Measurements from ENCODE around the gene BCR.

Gene BCR

DNA sequence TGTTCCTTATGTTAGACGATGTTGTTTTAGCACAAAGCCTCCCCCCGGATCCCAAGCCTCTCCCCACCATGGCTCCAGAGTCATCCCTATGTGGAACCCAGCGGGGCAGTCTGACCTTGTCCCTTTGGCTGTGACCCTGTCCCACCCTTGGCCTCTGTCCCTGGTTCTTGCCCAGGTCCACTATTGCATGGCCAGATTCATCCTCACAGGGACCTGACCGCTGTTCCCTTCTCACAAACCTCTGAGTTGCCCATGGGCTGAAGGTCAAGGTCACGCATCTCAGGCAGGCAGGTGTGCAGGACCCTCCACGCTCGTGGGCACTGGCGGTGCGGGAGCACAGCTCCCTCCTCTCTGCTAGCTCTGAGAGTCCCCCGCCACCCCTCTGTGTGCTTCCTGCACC, 39.0 kb downstream of the BCR start:
- no peak overlapping the region for H3K4me3 ChIP-seq (ENCODE audit: low read depth, low read length)
- no peaks in the 10 kb centered on the region for H3K9me3 ChIP-seq (ENCODE audit: control insufficient read depth, insufficient read depth, low read length)
- H3K36me3 ChIP-seq (ENCODE audit: control insufficient read depth, insufficient read depth, low read length): no peaks in the 10 kb centered on the region
- H3K9ac ChIP-seq (ENCODE audit: low read depth, low read length): no peak overlapping the region
- peak overlapping the region; percentile 16 for H3K27ac ChIP-seq (ENCODE audit: low read depth, low read length)
- H3K27me3 ChIP-seq (ENCODE audit: control insufficient read depth, insufficient read depth, low read length): no peaks in the 10 kb centered on the region
- peaks cover 62% of the 10 kb centered on the region for H3K4me1 ChIP-seq (ENCODE audit: control insufficient read depth, insufficient read depth, low read length)

- no peak overlapping the region for H3K9ac ChIP-seq (ENCODE audit: low read depth, low read length)
- no peaks in the 10 kb centered on the region for H3K36me3 ChIP-seq (ENCODE audit: control insufficient read depth, insufficient read depth, low read length)
- peaks cover 64% of the 10 kb centered on the region for H3K4me1 ChIP-seq (ENCODE audit: control insufficient read depth, insufficient read depth, low read length)
- H3K9me3 ChIP-seq (ENCODE audit: control insufficient read depth, insufficient read depth, low read length): no peaks in the 10 kb centered on the region
- H3K27ac ChIP-seq (ENCODE audit: low read depth, low read length): no peak overlapping the region
- H3K4me3 ChIP-seq (ENCODE audit: low read depth, low read length): no peak overlapping the region
- no peaks in the 10 kb centered on the region for H3K27me3 ChIP-seq (ENCODE audit: control insufficient read depth, insufficient read depth, low read length)
These were observed 39.6 kb downstream of the BCR start for GRCh38 chr22:23219822-23220484.

- Histone ChIP-seq H3K4me3 (ENCODE audit: low read depth, low read length) (no peak overlapping the region), H3K27ac (ENCODE audit: low read depth, low read length) (no peak overlapping the region), H3K9ac (ENCODE audit: low read depth, low read length) (no peak overlapping the region; the same call in 1 of the 2 replicates), H3K27me3 (ENCODE audit: control insufficient read depth, insufficient read depth, low read length) (no peaks in the 10 kb centered on the region), H3K36me3 (ENCODE audit: control insufficient read depth, insufficient read depth, low read length) (no peaks in the 10 kb centered on the region), H3K4me1 (ENCODE audit: control insufficient read depth, insufficient read depth, low read length) (peaks cover 66% of the 10 kb centered on the region), H3K9me3 (ENCODE audit: control insufficient read depth, insufficient read depth, low read length) (no peaks in the 10 kb centered on the region)
These were observed 40.4 kb downstream of the BCR start for GRCh38 chr22:23220485-23221350.

DNA sequence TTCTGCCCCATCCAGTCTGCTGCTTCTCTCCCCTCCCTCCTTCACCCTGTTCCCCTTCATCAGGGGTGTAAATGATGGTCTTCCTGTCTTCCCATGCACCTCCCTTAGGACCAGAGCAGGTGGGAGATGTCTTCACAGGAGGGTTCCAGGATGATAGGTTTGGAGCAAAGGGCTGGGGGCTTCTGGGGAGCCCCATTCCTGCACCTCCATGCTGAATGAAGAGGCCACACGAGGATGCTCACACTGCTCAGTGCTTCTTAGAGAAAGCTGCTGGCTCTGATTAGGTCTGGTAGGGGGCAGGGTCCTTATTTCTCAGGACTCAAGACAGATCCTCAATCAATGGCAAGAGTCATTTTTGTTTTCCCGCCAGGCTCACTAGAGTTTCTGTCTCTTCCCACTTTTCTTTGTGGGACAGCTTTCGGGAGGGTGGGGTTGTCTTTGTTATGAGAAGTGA, 41.1 kb downstream of the BCR start:
- no peak overlapping the region for H3K27ac ChIP-seq (ENCODE audit: low read depth, low read length)
- no peaks in the 10 kb centered on the region for H3K36me3 ChIP-seq (ENCODE audit: control insufficient read depth, insufficient read depth, low read length)
- no peaks in the 10 kb centered on the region for H3K9me3 ChIP-seq (ENCODE audit: control insufficient read depth, insufficient read depth, low read length)
- no peaks in the 10 kb centered on the region for H3K27me3 ChIP-seq (ENCODE audit: control insufficient read depth, insufficient read depth, low read length)
- no peak overlapping the region for H3K4me3 ChIP-seq (ENCODE audit: low read depth, low read length)
- H3K9ac ChIP-seq (ENCODE audit: low read depth, low read length): no peak overlapping the region
- peaks cover 64% of the 10 kb centered on the region for H3K4me1 ChIP-seq (ENCODE audit: control insufficient read depth, insufficient read depth, low read length)

DNA sequence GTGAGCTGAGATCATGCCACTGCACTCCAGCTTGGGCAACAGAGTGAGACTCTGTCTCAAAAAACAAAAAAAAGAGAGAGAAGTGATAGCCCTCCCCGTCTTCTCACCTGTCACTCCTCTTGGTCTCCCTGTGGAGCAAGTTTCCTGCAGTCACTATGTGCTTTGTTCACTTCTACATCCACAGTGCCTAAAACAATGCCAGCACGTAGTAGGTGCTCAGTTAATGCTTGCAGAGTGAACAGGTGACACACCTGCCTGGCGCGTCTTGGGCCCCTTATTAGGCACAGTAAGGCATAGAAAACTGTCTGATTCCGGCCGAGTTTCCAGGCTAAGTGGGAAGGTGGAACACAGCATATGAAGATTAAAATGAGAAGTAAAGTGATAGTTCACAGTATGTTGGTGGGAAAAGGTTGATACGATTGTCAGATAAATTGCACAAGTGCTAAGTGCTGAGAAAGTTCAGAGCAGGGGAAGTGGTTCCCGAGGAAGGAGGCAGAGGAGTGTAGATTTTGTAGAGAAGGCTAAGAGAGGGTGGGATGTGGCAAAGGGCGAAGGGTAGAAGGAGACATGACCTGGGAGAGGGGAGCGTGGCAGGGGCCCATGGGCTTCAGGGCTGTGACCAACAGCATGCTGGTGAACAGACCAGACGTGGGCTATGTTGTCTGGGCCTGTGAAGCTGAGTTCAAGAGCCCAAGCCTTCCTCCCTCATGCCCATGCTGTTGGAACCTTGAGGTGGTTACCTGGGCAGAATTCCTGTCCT, 41.9 kb downstream of the BCR start:
- H3K9me3 ChIP-seq (ENCODE audit: control insufficient read depth, insufficient read depth, low read length): no peaks in the 10 kb centered on the region
- H3K9ac ChIP-seq (ENCODE audit: low read depth, low read length): no peak overlapping the region
- no peak overlapping the region for H3K27ac ChIP-seq (ENCODE audit: low read depth, low read length)
- H3K4me1 ChIP-seq (ENCODE audit: control insufficient read depth, insufficient read depth, low read length): peaks cover 62% of the 10 kb centered on the region
- H3K4me3 ChIP-seq (ENCODE audit: low read depth, low read length): no peak overlapping the region
- no peaks in the 10 kb centered on the region for H3K36me3 ChIP-seq (ENCODE audit: control insufficient read depth, insufficient read depth, low read length)
- H3K27me3 ChIP-seq (ENCODE audit: control insufficient read depth, insufficient read depth, low read length): no peaks in the 10 kb centered on the region

DNA sequence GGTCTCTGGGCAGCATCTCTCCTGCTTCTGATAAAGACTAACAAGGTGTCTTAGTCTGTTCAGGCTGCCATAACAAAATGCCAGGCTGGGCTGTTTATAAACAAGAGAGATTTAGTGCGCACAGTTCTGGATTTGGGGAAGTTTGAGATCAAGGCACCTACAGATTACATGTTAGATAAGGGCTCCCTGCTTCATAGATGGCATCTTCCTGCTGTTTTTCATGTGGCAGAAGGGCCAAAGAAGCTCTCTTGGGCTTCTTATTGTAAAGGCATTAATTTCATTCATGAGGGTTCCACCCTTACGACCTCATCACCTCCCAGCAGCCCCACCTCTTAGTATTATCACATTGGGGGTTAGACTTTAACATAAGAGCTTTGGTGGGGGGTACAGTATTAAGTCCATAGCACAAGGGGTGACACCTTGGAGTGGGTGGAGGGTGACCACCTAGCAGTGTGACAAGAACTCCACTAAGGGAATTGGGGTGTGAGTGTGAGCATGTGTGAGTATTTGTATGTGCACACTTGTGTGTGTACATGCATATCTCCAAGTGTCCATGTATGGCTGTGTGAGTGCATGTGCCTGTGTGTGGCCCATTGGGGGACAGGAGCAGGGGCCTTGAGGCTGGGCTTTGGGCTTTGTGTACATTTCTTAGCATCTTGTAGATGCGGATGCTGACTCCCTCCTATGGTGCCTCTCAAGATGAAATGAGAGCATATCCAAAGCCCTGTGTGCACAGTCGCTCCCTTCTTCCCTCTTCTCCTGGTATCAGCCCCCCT, 42.7 kb downstream of the BCR start:
- H3K27ac ChIP-seq (ENCODE audit: low read depth, low read length): no peak overlapping the region
- no peaks in the 10 kb centered on the region for H3K36me3 ChIP-seq (ENCODE audit: control insufficient read depth, insufficient read depth, low read length)
- no peak overlapping the region for H3K9ac ChIP-seq (ENCODE audit: low read depth, low read length)
- H3K4me1 ChIP-seq (ENCODE audit: control insufficient read depth, insufficient read depth, low read length): peaks cover 56% of the 10 kb centered on the region
- H3K27me3 ChIP-seq (ENCODE audit: control insufficient read depth, insufficient read depth, low read length): no peaks in the 10 kb centered on the region
- peaks cover 4% of the 10 kb centered on the region; the same call in 1 of the 2 replicates for H3K9me3 ChIP-seq (ENCODE audit: control insufficient read depth, insufficient read depth, low read length)
- H3K4me3 ChIP-seq (ENCODE audit: low read depth, low read length): no peak overlapping the region

DNA sequence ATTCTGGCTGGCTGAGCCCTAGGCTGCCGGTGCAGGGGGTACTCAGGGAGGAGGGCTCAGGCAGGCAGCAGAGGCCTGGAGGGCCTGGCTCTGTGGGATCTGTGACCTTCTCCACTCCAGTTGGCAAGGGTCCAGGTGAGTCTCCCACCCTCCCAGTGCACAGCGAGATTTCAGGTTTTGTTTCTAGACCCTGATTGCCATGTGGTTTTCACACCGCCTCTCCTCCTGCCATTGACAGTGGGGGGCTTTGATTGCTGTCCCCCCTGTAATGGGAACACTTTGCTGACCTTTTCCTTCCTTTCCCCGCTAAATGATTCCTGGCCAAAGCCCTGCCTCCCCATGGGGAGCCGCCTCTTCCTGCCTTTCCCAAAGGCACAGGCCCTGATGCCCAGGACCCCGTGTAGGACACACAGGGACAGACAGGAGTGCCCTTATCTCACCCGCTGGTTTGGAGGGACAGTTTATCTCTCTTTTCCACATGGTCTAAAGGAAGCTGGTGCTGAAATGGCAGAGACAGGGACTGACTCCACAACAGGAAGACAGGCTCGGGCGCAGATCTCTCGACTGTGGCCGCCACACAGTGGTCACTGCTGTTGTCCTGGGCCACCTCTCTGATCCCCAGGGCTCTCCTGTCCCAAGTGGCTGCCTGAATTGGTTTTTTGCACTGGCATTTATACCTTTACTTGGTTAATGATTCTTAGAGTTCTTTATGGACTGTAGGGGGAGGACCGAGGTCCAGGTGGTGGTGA, 43.4 kb downstream of the BCR start:
- Histone ChIP-seq H3K4me1 (ENCODE audit: control insufficient read depth, insufficient read depth, low read length) (peaks cover 48% of the 10 kb centered on the region), H3K9me3 (ENCODE audit: control insufficient read depth, insufficient read depth, low read length) (peaks cover 4% of the 10 kb centered on the region; the same call in 1 of the 2 replicates), H3K27ac (ENCODE audit: low read depth, low read length) (no peak overlapping the region), H3K4me3 (ENCODE audit: low read depth, low read length) (no peak overlapping the region), H3K27me3 (ENCODE audit: control insufficient read depth, insufficient read depth, low read length) (no peaks in the 10 kb centered on the region), H3K9ac (ENCODE audit: low read depth, low read length) (no peak overlapping the region), H3K36me3 (ENCODE audit: control insufficient read depth, insufficient read depth, low read length) (no peaks in the 10 kb centered on the region)

GRCh38 chr22:23224846-23225245, 44.5 kb downstream of the BCR start:
- H3K9ac ChIP-seq (ENCODE audit: low read depth, low read length): no peak overlapping the region
- H3K36me3 ChIP-seq (ENCODE audit: control insufficient read depth, insufficient read depth, low read length): no peaks in the 10 kb centered on the region
- peaks cover 45% of the 10 kb centered on the region for H3K4me1 ChIP-seq (ENCODE audit: control insufficient read depth, insufficient read depth, low read length)
- no peaks in the 10 kb centered on the region for H3K27me3 ChIP-seq (ENCODE audit: control insufficient read depth, insufficient read depth, low read length)
- H3K9me3 ChIP-seq (ENCODE audit: control insufficient read depth, insufficient read depth, low read length): peaks cover 4% of the 10 kb centered on the region; the same call in 1 of the 2 replicates
- no peak overlapping the region for H3K4me3 ChIP-seq (ENCODE audit: low read depth, low read length)
- H3K27ac ChIP-seq (ENCODE audit: low read depth, low read length): no peak overlapping the region

GRCh38 chr22:23225337-23225723, 45.0 kb downstream of the BCR start:
- no peaks in the 10 kb centered on the region for H3K27me3 ChIP-seq (ENCODE audit: control insufficient read depth, insufficient read depth, low read length)
- H3K4me3 ChIP-seq (ENCODE audit: low read depth, low read length): no peak overlapping the region
- H3K36me3 ChIP-seq (ENCODE audit: control insufficient read depth, insufficient read depth, low read length): no peaks in the 10 kb centered on the region
- peaks cover 45% of the 10 kb centered on the region for H3K4me1 ChIP-seq (ENCODE audit: control insufficient read depth, insufficient read depth, low read length)
- no peak overlapping the region for H3K9ac ChIP-seq (ENCODE audit: low read depth, low read length)
- peak overlapping the region; percentile 40 for H3K27ac ChIP-seq (ENCODE audit: low read depth, low read length)
- peaks cover 4% of the 10 kb centered on the region; the same call in 1 of the 2 replicates for H3K9me3 ChIP-seq (ENCODE audit: control insufficient read depth, insufficient read depth, low read length)
